Large intestine (tissue), 3 donors: ENCODE results near the gene SLC66A3. TPM values are rescaled to one million over a fixed set of nuclear protein-coding genes. Genes with fewer than 3 reads are reported as not detected.
A peak's percentile ranks its signal among the peaks of the same experiment; 100 is the strongest.

Experiments used
- DNase-seq, 2 donors: peaks; one replicate each; pipeline versions ENCODE4 v3.0.0 to v3.0.0-alpha.2; 2013
- H3K27ac ChIP-seq: one replicate; pipeline ENCODE4 v1.5.1; 2013; ENCODE audit warnings: low read length
- H3K27me3 ChIP-seq: 2 replicates; pipeline ENCODE4 v1.6.1; 2013; ENCODE audit warnings: low read length; ENCODE audit not compliant: control insufficient read depth, insufficient read depth
- H3K36me3 ChIP-seq: 2 replicates; pipeline ENCODE4 v1.6.1; 2013; ENCODE audit warnings: low read length; ENCODE audit not compliant: control insufficient read depth, insufficient read depth
- H3K4me1 ChIP-seq: one replicate; pipeline ENCODE4 v1.6.1; 2013; ENCODE audit warnings: low read length; ENCODE audit not compliant: control insufficient read depth, insufficient read depth
- H3K4me3 ChIP-seq: one replicate; pipeline ENCODE4 v1.5.1; 2013; ENCODE audit warnings: low read length
- H3K9me3 ChIP-seq: one replicate; pipeline ENCODE4 v1.6.1; 2013; ENCODE audit warnings: mild to moderate bottlenecking, low read depth, low read length, moderate library complexity; ENCODE audit not compliant: control insufficient read depth
- WGBS: methylation state at CpG from one replicate; pipeline ENCODE4 v1.1.5; 2013; ENCODE audit warnings: low lambda C conversion rate; ENCODE audit not compliant: insufficient coverage; 5-methylcytosine and 5-hydroxymethylcytosine counted together
- polyA plus RNA-seq: library from polyadenylated mRNA; unstranded; fragments of 120-200 nt; gene quantifications from one replicate; pipeline ENCODE4 v1.2.1, GENCODE V29; 2013

The SLC66A3 gene
- polyA plus RNA-seq, 1 donor, result 13.3 TPM

DNA sequence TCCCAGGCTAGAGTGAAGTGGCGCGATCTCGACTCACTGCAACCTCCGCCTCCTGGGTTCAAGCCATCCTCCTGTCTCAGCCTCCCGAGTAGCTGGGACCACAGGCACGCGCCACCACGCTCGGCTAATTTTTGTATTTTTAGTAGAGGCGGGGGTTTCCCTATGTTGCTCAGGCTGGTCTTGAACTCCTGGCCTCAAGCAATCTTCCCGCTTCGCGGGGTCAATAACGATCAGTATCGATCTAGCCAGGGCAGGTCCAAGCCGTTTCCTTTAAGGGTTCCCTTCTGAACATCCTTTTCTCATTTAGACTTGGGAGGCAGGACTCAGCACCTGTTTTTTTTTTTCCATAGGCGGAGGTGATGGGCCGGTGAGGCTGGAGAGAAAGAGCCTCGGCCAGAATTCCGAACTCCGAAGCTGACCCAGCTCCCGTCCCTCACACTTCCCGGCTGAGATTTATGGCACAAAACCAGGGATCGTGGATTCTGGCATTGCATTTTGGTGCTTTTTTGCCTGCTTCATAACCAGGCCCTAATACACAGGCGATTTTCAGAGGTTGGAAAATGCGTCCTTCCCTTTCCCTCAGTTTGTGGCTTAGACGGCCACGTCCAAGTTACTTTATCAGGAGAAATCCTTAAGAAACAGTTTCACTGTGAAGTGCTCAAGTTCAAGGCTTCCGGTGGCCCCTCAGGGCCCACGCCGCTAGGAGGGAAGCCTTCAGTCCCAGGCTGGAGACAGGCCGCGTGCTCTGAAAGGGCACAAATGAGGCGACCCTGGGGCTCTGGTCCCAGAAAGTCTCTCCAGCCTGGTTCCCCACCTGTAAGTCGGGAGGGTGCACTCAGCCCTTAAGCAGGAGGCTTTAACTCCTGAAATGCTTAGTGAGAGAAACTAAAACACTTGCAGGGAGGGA lies 998 bp upstream of the SLC66A3 start:
- Histone ChIP-seq H3K36me3 (no peaks in the 10 kb centered on the region), H3K4me3 (peak overlapping the region; percentile 54), H3K27me3 (peaks cover 4% of the 10 kb centered on the region), H3K27ac (peak overlapping the region; percentile 91), H3K9me3 (no peaks in the 10 kb centered on the region), H3K4me1 (peaks cover 10% of the 10 kb centered on the region)
- WGBS, result 100% methylated on average over 1 of the region's 35 CpGs
- no peak for DNase-seq

DNA sequence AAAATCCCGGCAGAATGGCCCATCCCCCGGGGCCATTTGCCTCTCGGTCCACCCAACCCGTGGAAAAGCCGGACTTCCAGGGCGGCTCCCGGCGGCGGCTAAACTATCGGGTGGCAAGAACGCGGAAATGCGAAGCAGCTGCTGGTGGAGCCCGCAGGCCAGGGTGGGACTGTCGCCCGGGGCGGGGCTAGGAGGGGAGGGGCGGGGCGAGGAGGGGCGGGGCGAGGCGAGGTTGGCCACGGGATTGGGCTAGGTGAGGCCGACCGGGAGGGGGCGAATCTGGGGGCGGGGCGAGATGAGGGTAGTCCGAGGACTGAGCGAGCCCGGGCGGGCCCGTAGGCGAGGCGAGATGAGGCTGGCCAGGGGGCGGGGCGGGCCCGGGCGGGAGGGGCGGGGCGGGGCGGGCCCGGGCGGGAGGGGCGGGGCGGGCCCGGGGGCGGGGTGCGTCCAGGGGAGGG lies 315 bp upstream of the SLC66A3 start:
- peak overlapping the region; percentile 54 for H3K4me3 ChIP-seq
- H3K27ac ChIP-seq, result peak overlapping the region; percentile 91
- DNase-seq, result peak; percentile 93 to 96
- no peaks in the 10 kb centered on the region for H3K36me3 ChIP-seq
- H3K27me3 ChIP-seq, result peaks cover 4% of the 10 kb centered on the region
- no peaks in the 10 kb centered on the region for H3K9me3 ChIP-seq
- no CpG with 5 or more reads among the region's 49 CpGs for WGBS
- H3K4me1 ChIP-seq, result peaks cover 10% of the 10 kb centered on the region

DNA sequence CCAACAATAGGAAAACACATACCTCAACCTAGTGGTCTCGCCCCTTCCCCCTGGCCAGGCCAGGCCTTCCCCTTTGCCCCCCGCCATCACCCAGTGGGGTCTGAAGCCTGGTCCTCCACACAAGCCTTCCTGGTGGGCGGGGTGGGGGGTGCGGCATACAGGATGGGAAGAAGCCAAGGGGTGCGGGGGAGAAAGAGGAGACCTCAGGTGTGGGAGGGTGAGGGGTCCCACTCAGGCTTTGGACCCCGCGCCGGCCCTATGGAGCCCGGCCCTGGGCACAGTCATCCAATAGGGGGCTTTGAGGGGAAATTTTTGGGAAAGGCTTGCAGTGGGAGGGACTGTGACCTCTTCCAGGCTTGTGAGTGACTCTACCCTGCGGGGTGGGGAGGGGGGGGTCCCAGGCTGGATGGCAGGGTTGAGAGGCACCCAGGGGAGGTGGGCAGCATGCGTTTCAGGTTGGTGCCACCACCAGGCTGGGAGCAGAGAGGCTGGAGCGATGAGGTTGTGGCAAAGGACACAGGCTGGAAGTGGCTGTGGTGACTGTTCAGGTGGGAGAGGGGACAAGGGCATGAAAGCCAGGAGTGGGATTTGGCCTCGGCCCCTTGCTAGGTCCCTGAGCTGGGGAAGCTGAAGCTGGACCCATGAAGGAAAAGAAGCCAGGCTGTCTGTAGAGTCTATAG lies 1.3 kb downstream of the SLC66A3 start:
- no CpG with 5 or more reads among the region's 13 CpGs for WGBS
- Histone ChIP-seq H3K9me3 (no peaks in the 10 kb centered on the region), H3K36me3 (no peaks in the 10 kb centered on the region), H3K27me3 (peaks cover 4% of the 10 kb centered on the region), H3K27ac (no peak overlapping the region), H3K4me1 (peaks cover 10% of the 10 kb centered on the region), H3K4me3 (no peak overlapping the region)
- DNase-seq, result no peak

DNA sequence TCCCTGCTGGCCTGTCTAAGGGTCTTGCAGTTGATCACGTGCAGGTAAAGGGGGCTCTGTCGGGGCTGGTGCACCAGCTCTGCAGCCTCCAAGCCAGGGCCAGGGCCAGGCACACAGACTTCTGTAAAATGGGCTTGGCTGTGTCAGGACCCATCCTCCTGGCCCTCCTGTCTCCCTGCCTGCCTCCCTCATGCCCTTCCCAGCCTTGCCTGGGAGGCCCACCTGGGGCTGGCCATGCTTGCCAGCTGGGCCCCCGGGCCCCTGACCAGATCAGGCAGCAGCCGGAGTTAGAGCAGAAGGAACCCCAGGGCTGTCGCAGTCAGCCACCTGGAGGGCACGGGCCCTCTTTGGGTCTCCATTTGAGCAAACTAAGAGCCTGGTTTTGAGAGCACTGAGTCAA lies 2.0 kb downstream of the SLC66A3 start:
- peaks cover 4% of the 10 kb centered on the region for H3K27me3 ChIP-seq
- H3K36me3 ChIP-seq, result no peaks in the 10 kb centered on the region
- H3K4me1 ChIP-seq, result peaks cover 10% of the 10 kb centered on the region
- no peaks in the 10 kb centered on the region for H3K9me3 ChIP-seq
- no CpG with 5 or more reads among the region's 6 CpGs for WGBS
- no peak overlapping the region for H3K27ac ChIP-seq
- no peak for DNase-seq
- H3K4me3 ChIP-seq, result no peak overlapping the region

DNA sequence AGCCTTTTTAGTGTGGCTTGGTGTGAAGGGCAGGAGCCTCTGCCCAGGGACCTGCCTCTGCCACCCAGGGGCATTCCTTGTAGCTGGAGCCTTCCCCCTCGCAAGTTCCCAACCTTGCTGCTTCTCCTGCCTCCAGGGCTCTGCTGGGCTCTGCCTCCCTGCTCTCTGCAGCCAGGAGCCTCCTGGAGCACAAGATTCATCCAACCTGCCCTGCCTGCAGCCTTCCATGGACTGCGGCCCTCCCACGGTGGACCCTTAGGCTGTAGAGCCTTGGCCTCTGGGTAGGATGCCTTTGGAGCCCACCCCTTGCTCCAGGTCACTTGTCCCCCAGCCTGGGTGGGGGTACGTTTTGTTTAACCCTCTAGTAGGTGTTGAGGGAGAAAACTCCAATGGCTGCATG lies 2.5 kb downstream of the SLC66A3 start:
- no peak for DNase-seq

DNA sequence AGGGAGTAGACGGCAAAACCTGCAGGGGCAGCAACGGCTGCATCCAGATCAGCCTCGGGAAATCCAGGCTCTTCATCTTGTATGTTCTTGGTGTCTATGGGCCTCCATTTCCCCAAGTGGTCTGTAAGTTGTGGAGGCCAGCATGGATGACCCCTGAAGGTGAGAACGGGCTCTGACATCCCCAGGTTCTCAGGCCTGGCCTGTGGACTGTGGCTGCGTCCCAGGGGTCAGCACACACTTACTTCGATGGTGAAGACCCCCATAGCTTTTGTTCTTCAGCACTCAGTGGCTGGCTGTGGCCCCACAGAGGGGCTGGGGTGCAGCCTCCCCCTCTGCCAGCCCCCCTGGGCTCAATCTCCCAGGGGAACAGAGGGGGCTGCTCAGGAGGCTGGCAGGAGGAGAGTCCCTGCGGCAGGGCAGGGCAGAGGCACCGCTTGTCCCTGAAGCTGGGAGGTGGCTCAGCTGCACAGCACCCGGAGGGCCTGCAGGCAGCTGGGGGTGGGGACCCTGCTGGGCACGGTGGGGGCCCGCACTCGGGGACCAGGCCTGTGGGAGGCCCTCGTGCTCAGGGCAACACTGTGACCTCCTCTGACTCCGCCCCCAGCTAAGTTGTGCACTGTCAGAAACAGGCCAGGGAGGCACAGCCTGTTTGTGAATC lies 3.8 kb downstream of the SLC66A3 start:
- peaks cover 10% of the 10 kb centered on the region for H3K4me1 ChIP-seq
- no CpG with 5 or more reads among the region's 14 CpGs for WGBS
- H3K4me3 ChIP-seq, result no peak overlapping the region
- no peaks in the 10 kb centered on the region for H3K27me3 ChIP-seq
- DNase-seq, result no peak
- H3K27ac ChIP-seq, result no peak overlapping the region
- no peaks in the 10 kb centered on the region for H3K9me3 ChIP-seq
- no peaks in the 10 kb centered on the region for H3K36me3 ChIP-seq

More for the DNA sequence above, 2.5 kb downstream of the SLC66A3 start:
- Histone ChIP-seq H3K4me3 (no peak overlapping the region), H3K4me1 (peaks cover 10% of the 10 kb centered on the region), H3K27ac (no peak overlapping the region), H3K27me3 (peaks cover 4% of the 10 kb centered on the region), H3K9me3 (no peaks in the 10 kb centered on the region), H3K36me3 (no peaks in the 10 kb centered on the region)
- WGBS, result no CpG with 5 or more reads among the region's 4 CpGs

DNA sequence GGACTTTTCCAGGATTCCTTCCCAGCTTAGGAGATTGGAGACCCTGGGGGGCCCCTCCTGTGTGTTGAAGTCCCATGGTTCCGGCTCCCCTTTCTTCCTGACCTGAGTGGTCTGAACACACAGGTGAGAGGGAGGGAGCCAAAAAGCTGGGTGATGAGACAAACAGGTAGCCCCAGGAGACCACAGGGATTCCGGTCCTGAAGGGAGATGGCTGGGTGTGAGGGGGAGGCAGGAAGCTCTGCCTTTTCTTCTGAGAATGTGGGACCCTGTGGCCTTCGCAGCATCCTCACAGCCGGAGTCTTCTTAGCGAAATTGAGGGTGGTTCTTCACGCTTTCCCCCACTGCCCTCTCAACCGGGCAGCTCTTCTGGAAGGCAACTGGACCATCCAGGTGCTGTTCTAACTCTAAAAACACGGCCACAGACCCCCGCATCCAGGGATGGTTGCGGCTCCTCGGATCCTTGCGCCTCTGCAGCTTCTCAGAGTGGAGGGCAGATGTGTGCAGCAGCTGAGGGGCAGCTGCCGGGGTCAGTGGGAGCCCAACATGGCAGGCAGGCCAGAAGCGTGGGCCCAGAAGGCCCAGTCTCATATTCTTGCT lies 4.4 kb downstream of the SLC66A3 start:
- WGBS, result no CpG with 5 or more reads among the region's 14 CpGs
- DNase-seq, result no peak

DNA sequence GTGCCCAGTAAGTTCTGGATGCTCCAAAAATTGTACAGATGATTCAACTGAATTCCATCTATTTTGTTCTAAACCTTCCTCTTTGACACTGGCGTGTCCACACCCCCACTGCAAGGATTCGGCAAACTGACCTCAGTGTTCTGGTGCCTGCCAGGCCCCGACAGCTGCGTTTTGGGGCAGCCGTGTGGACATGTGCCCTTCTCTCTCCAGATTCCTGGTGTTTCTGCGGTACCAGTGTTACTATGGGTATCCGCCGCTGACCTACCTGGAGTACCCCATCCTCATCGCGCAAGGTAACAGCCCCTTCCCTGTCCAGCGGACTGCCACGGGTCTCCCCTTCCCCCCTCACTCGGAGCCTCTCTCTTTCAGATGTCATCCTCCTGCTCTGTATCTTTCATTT lies 5.0 kb downstream of the SLC66A3 start:
- Histone ChIP-seq H3K27me3 (no peaks in the 10 kb centered on the region), H3K27ac (no peak overlapping the region), H3K4me3 (no peak overlapping the region), H3K9me3 (no peaks in the 10 kb centered on the region), H3K36me3 (no peaks in the 10 kb centered on the region), H3K4me1 (peaks cover 4% of the 10 kb centered on the region)
- 100% methylated on average over 2 of the region's 13 CpGs for WGBS
- no peak for DNase-seq

More for the DNA sequence above, 4.4 kb downstream of the SLC66A3 start:
- Histone ChIP-seq H3K4me3 (no peak overlapping the region), H3K9me3 (no peaks in the 10 kb centered on the region), H3K4me1 (peaks cover 4% of the 10 kb centered on the region), H3K27ac (no peak overlapping the region), H3K36me3 (no peaks in the 10 kb centered on the region), H3K27me3 (no peaks in the 10 kb centered on the region)

DNA sequence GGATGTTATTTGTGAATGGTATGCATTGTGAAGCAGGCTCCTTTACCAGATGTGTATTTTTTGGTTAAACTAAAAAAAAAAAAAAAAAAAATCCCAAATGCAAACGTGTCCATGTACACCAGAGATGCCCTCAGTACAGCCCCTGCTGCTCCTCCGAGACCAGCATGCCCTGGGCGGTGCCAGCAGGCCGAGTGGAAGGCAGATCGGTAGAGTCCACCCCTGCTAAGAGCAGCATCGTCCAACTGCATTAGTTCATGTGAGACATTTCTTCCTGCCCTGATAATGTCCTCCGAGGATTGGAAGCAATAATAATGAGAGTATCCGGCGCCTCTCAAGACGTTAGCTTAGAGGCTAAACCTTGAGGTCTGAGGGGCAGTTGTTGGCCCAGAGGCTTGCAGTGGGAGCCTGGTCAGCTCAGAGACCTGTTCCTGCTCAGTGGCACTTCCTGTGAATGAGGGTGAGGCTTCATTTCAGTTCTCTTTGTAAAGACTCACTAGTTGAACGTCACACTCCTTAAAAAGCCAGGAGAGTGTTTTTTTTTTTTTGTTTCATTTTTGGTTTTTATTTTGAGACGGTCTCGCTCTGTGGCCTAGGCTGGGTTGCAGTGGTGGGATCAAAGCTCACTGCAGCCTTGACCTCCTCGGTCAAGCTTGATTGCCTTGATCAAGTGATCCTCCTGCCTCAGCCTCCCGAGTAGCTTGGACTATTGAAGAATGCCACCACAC lies 5.6 kb downstream of the SLC66A3 start:
- Histone ChIP-seq H3K27ac (no peak overlapping the region), H3K4me1 (peaks cover 1% of the 10 kb centered on the region), H3K36me3 (no peaks in the 10 kb centered on the region), H3K4me3 (no peak overlapping the region), H3K27me3 (no peaks in the 10 kb centered on the region), H3K9me3 (no peaks in the 10 kb centered on the region)
- 86% methylated on average over 1 of the region's 15 CpGs for WGBS
- DNase-seq, result no peak
